Stimulated activated CD8-positive, alpha-beta memory T cell treated with anti-CD3 and anti-CD28 coated beads, Interleukin-2, amount 100 ng/mL, for 1 hour (primary cell): ENCODE measurements around the gene LSAMP.
"Not testable (repeated sequence)": the region's sequence is repeated elsewhere in the genome, so short reads cannot be mapped to it uniquely, and the experiment has no call there.

Source experiments
- DNase-seq, 2 donors: peaks; one replicate each; pipeline ENCODE4 v3.0.0-alpha.2; 2020; ENCODE audit warnings: low read depth in 2 of 2

The LSAMP gene

DNA sequence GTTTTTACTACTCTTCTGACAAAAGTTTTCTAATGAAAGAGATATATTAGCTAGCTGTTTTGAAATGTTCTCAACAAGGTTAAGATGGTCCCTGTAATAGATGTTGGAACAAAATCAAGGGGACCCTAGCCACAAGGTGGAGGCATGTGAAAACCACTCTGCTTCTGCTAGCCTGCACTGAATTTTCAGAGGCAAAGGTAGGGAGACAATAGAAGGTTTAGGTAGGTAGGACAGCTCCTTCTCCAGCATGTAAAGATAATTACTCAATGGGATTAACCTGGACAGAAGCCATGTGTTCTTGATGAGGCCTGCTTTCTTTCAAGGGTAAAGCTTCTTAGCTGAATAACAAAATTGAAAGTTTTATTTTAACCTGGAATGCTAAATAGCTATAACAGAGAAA is 333.5 kb downstream of the LSAMP start:
- no peak for DNase-seq

DNA sequence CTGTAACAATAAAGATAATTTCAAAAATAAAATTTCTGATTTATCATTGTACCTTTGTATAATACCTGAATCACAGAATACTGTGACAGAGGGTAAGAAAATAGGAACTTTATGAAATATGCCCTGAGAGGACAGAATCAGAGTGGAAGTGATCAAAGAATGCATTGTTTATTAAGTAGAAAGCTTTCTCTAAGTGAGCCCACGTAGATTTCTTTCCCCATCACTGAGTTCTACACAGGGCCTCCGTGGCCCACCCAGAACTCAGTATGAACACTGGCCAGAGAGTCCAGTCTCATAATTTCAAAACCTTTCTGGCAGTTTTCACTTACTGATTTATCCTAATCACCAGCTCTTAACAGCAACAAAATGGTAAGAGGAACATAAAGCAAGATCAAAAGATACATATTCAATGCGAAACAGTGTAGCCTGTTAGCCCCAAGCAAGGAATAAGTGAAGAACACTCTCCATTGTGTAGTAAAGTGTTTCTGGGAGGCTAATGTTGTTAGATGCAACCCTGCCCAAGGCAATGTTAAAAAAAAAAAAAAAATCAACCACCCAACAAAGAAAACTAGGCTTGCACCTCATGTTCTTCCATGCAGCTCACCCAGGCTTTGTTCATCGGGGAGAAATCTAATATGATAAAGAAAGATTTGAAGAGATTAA is 341.3 kb downstream of the LSAMP start:
- DNase-seq, result no peak

DNA sequence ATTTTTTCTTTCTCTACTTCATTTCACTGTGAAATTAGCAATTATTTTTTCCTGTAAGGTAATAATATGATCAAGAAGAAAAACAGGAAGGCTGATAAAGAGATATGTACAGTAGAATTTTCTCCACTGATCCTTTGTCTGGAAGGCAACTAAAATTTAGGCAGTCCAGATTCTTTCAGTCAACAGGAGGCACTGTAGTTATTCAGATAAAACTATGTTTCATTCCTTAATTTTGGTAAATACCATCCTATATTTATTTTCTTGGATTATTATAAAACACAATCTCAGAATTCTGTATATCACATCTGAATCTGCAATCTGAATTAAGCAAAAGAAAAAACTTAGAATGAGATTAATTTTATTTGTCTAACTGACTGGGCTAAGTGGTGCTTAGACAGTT is 343.2 kb downstream of the LSAMP start:
- DNase-seq, result no peak

GRCh38 chr3:116097226-116097625 is 348.1 kb downstream of the LSAMP start:
- DNase-seq, result no peak

GRCh38 chr3:116096631-116097030 is 348.7 kb downstream of the LSAMP start:
- DNase-seq, result no peak

GRCh38 chr3:116093374-116093773 is 351.9 kb downstream of the LSAMP start:
- no peak for DNase-seq

DNA sequence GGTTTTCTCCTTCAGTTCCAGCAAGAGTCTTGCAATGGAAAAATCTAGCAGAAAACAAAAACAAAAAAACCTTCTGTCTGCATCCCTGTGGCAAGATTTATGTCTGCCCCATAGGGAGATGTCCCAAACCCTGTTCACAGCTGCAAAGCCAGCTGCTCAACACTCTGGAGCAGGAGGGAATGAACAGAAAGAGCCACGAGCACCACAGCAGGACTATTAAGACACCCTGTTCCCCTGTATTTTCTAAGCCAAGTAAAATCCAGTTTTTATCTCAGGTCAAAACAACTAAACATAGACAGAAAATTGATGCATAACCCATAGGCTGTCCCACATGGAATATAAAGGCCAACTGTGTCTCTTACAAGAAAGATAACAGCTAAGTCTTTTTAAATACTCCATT is 357.9 kb downstream of the LSAMP start:
- DNase-seq, result no peak

- DNase-seq, result no peak
Observed at GRCh38 chr3:116084999-116085791, 360.1 kb downstream of the LSAMP start.

DNA sequence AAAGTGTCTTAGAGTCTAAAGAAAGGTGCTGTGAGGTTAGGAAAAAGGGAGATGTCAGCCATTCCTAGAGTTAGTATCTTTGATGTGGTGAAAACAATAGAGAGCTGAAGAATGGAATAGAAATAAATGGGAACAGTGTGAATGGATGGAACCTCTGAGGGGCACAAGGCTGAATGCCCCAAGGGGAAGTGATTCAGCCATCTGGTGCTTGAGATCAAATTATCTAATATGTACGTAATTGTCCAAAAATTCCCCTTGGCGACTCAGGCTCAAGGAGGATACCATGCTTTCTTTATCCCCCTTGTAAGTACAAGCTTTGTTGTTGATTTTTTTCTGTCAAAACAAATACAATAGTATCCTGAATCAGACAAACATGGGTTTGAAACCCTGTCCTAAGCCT is 361.6 kb downstream of the LSAMP start:
- no peak for DNase-seq

DNA sequence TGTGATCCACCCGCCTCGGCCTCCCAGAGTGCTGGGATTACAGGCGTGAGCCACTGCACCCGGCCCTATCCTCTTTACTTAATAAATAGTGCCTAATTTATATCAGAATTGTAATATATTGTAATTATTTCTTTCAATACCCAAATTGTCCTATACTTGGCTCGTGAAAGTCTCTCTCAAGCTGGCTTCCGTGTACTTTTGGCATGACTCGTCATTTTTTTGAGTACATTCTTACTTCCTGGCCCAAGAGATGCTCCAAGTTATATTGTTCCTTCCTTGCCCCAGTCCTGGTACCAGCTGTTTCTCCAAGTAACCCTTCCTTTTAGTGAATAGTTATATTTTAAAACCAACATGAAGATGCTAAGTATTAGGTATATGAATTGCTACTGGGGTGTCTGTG is 366.7 kb downstream of the LSAMP start:
- no peak for DNase-seq

- no peak for DNase-seq
Observed at GRCh38 chr3:116077557-116077956, 367.7 kb downstream of the LSAMP start.

DNA sequence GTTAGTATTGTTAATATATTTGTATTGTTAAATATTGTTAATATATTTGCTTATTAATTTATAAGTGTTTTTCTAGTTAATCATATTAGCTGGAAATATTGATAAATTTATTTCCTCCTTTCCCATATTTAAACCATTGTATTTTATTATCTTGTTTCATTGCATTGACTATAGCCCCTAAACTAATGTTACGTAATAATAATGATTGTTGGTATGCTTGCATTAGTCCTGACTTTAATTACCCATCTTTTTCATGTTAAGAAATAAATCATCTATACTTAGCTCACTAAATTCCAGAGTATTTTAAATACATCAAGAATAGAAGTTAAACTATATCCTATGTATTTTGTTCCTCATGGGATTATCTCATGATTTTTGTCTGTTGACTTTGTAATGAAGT is 368.2 kb downstream of the LSAMP start:
- DNase-seq, result no peak

GRCh38 chr3:116070516-116071278 is 374.6 kb downstream of the LSAMP start:
- DNase-seq, result not testable (repeated sequence)

DNA sequence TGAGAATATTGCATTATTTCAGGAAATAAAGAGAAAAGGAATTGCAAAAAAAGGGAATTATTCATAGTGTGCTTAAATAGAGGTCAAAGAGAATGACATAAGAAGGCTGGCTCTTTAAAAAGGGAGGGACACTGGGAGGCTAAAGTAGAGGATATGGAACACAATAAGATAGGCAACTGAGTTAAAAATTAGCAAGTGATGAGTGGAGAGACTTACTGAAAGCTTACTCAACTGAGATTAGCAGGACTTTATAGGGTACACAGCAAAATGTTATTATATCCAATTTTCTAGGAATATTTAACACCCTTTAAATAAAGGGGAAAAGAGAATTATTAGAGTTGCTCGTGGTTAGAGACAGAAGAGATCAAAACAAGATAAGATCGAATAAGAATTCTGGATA is 375.2 kb downstream of the LSAMP start:
- DNase-seq, result no peak

DNA sequence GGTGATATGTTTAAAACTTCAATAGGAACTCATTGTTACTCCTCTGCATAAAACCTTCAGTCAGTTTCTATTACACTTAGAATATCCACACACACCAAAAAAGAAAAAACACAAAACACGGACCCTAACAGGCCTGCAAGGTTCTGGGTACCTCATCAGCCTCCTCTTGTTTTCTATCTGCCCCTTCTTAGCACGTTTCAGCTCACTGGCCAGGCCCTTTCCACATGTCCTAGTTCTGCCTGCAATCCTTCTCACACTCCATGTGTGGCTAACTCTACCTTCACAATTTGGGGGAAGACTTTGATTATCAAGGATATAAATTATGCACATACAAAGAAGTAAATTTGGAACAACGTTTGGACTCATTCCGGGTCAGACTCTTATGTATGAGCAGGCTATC is 376.3 kb downstream of the LSAMP start:
- no peak for DNase-seq

DNA sequence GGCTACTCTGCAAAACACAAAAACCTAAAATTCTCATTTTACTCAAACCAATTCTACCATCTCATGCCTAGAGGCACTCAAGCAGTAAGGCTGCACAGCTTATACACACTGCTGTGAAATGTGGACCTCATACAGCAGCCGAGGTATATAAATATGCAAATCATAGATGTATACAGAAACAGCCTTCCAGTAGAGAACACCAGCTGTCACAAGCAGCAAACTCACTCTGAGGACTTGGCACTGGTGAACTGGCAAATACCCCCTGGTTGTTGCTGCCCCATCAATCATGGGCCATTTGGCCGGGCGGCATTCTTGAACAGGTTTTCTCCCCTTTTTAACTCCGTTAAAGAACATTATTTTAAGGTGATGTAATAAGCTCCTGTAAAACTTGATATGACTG is 378.0 kb downstream of the LSAMP start:
- DNase-seq, result no peak

DNA sequence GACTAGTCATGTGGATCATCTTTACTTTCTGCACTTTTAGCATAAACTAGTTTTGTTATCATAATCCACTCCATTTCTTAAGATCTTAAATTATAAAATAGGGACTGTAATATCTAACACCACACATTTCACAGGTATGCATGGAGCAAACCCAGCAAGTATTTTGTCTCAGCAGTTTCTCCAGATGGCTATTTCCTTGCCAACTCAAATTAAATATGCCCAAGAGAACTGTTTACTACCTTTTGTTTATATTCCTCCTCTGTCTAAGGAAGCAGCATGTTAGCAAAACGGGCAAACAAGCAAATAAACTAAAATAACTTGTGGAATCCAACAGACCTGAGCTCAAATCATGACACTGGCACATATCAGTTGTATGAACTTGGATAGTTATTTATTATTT is 379.8 kb downstream of the LSAMP start:
- DNase-seq, result no peak

DNA sequence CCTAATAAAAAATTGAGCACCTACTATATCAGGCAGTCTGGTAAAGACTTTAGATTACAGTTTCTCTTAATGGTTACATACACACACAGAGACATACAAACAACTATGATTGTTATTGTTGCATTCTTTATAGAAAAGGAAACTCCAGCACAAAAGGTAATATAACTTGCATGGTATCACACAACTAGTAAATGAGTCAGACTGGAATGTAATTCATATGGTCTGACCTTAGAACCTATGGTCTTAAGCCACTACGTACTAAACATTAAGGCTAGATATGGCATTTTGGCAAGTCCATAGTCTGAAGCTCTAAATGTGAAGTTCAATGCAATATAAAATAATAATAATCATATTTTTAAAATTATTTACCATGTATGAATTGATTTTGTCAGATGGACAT is 380.6 kb downstream of the LSAMP start:
- no peak for DNase-seq

GRCh38 chr3:116059421-116060096 is 385.7 kb downstream of the LSAMP start:
- no peak for DNase-seq

GRCh38 chr3:116058844-116059243 is 386.4 kb downstream of the LSAMP start:
- no peak for DNase-seq

GRCh38 chr3:116057400-116058006 is 387.8 kb downstream of the LSAMP start:
- no peak for DNase-seq

DNA sequence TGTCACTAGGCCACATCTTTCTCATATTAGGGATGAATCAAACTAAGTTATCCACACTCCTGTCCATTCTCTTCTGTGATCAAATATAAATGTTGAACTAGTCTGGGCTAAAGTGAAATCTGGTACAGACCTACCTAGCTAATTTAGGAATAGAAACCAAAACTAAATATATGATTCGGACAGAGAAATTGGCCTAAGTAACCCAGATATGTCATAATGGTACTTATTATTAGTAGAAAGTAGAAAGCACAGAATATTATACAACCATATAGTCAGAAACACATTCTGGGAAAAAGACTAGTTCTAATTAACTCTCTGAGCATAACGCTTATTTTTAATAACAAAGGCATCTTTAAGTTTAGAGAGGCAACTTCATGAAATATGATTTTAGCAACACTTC is 389.0 kb downstream of the LSAMP start:
- no peak for DNase-seq
